GM19023 (cell line): Measurements from ENCODE around the gene AUNIP.
"Not testable (repeated sequence)": the region's sequence is repeated elsewhere in the genome, so short reads cannot be mapped to it uniquely, and the experiment has no call there.

Source experiments
- ATAC-seq: cut with Tn5 transposase; IDR thresholded peaks from one replicate; pipeline ENCODE4 v1.9.1; 2021; ENCODE audit warnings: mild to moderate bottlenecking, moderate library complexity; ENCODE audit not compliant: unreplicated experiment

The AUNIP gene

DNA sequence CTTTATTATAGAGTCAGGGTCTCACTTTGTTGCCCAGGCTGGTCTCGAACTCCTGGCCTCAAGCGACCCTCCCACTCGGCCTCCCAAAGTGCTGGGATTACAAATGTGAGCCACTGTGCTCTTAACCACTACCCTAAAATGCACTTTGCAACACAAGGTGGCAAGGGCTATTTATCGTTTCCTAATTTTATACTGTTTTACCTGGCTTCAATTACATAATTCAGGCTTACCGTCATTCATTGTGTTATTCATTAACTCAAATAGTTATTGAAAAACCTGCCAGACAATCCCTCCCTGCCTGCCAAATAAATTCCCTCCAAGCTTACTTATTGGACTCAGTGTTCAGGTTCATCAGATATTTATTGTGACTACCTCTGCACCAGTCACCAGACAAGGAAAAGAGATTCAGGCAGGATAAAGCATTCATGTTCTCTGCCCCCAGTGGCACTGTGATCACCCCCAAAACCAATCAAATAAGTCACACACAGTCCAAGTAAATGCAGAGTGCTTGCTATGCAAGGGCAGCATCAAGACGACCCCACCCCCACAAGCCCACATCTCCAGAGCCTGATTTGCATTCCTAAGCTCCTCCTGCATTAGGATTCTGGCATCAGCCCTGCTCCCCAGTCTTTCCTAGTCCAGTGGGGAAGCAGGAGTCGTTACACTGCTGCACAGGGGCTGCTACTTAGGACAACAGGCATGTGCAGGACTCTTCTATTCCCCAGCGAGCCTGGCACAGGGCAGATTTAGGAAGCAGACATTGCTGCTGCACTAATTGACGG lies 8.1 kb upstream of the AUNIP start:
- ATAC-seq: no peak

DNA sequence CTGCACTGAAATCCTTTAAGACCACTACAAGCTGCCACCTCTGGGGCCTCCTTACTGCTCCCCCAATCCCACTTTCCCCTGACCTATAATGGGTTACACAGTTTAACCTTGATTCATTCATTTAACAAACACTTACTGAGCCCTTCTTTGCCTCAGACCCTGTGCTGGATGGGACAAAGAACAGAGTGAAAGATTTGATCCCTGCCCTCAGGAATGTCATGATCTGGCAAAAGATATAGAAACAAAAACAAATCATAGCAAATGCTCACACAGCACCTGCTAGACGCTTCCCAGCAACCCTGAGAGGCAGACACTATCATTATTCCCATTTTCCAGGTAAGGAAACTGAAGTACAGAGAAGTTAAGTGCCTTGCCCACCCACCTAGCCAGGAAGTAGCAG lies 7.0 kb upstream of the AUNIP start:
- no peak for ATAC-seq

GRCh38 chr1:25864434-25864833 lies 5.2 kb upstream of the AUNIP start:
- no peak for ATAC-seq

DNA sequence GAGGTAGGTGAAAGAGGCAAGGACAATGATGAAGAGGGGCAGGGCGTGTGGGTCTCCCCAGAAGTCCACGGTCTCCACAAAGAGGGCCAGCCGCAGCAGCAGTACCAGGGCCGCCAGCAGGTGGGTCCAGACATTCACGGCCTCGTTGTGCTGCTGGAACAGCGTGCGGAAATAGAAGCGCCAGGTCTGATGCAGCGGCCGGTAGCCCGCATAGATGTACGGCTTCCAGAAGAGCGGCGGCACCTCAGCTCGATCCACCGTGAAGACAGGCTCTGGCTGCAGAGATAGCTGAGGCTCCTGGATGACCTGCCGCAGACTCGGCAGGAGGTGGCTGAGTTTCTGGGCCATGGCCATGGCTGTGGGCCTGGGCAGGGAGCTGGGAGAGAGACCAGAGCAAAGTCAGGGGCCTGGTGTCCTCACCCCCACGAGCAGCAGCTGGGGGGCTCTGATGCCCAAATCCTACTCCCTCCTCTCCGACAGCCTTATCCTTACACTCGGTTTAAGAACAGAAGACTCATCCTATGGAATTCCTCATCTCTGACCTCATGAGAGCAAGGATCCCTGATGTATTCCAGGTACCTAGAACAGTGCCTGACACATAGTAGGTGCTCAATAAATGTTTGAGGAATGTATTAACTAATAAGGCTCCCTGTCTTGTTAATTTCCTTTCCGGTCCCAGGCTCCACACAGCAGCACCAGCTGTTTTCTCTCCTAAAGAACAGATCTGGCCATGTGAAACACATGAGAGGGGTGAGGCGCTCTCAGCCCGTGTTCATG lies 4.4 kb upstream of the AUNIP start:
- no peak for ATAC-seq

GRCh38 chr1:25862785-25863485 lies 3.7 kb upstream of the AUNIP start:
- no peak for ATAC-seq

- ATAC-seq: no peak
Measured at GRCh38 chr1:25861316-25862286, 2.3 kb upstream of the AUNIP start.

- no peak for ATAC-seq
Measured at GRCh38 chr1:25858494-25858893, 763 bp downstream of the AUNIP start.

DNA sequence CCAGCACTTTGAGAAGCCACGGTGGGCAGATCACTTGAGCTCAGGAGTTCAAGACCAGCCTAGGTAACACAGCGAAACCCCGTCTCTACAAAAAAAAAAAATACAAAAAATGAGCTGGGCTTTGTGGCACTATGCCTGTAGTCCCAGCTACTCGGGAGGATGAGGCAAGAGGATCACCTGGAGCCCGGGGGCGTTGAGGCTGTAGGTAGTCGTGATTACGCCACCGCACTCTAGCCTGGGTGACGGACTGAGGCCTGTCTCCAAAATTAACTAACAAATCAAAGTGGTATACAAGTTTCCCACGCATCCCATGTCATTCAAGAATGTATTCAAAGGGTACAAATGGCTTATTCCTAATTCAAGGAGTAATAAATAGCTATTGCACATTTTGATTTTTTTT lies 2.4 kb downstream of the AUNIP start:
- no peak for ATAC-seq

DNA sequence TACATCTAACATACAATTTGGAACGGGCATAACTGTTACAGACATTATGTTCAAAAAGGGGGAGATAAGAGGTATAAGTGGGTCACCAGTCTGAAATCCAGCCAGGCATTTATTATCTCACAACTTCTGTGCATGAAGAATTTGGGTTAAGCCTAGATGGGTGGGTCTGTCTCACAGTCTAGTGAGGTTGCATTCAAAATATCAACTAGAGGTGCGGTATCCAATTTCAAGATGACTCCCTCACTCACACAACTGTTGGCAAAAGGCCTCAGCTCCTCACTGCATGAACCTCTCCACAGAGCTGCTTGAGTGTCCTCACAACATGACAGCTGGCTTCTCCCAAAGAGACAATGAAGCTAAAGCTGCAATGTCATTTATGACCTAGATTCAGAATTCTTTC lies 4.7 kb downstream of the AUNIP start:
- ATAC-seq: no peak

GRCh38 chr1:25848531-25848930 lies 10.7 kb downstream of the AUNIP start:
- no peak for ATAC-seq

GRCh38 chr1:25847929-25848328 lies 11.3 kb downstream of the AUNIP start:
- no peak for ATAC-seq

DNA sequence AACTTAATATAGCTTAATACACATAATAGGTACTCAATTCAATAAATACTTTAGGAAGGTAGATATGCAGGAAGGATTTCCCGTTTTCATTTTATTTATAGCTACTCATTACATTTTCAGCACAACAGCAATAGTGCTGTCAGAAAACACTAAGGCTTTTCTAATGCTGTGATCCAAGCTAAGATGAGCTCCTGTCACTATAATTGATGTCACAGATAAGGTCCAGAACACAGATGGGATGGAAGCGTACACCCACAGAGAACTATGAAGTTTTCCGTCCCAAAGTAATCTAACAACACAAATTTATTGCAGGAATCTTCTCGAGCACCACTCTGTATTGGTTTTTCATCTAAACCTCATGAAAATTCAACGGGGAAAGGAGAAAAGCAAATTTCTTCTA lies 13.6 kb downstream of the AUNIP start:
- no peak for ATAC-seq

GRCh38 chr1:25844536-25845337 lies 14.5 kb downstream of the AUNIP start:
- no peak for ATAC-seq

DNA sequence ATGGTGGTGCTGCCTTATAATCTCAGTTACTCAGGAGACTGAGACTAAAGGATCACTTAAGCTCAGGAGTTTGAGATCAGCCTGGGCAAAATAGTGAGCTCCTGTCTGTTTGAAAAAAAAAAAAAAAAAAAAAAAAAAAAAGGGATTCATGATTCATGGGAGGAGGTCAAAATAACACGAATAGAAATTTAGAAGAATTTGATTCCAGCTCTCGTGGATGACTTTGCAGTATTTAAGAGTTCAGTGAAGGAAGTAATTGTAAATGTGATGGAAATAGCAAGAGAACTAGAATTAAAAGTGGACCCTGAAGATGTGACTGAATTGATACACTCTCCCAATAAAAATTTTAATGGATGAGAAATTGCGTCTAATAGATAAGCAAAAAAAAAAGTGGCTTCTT lies 15.8 kb downstream of the AUNIP start:
- ATAC-seq: no peak

GRCh38 chr1:25839808-25840207 lies 19.4 kb downstream of the AUNIP start:
- not testable (repeated sequence) for ATAC-seq

DNA sequence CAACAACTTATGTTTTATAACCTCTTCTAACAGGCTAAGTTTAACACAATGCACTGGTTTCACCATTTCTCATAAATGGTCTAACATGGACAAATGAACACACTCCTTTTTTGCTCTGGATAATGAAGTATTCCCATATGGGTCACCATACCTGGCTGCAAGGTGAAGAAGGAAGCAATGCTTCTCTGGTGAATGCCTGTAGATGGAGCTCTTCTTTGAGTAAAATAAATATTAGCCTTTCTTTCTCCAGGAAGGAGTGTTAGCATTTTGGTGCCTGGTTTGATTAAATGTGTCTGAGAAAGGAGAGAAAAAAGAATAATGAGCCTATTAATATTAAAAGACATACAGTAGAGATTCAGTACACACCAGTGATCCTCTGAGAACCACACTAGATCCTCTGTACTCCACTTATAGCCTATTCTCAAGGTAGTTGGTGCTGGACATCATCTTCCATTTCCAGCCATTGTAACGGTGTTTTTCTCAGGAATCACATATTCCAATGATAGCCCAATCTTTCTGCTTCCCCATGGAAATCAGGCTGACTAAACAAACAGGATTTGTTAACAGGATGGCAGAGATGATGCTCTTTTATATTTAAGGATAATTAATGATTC lies 21.9 kb downstream of the AUNIP start:
- no peak for ATAC-seq

GRCh38 chr1:25836695-25837094 lies 22.6 kb downstream of the AUNIP start:
- ATAC-seq: no peak

DNA sequence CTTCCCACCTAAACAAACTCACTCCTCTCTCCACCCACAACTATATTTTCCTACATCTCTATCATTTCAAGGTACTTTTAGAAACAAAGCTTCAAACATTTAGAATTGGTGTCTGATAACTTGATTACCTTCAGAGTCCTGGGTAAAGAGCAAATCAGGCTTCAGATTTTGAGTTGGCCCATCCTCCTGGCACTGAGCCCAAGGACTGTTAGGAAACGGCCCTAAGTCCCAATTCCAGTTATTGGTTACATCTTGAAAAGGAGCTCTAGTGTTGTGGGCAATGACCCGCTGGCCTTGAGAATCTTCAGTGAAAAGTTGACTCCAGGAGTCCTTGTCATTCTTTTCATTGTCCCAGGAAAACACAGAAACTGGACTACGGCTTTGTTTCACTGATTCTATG lies 24.4 kb downstream of the AUNIP start:
- ATAC-seq: no peak

DNA sequence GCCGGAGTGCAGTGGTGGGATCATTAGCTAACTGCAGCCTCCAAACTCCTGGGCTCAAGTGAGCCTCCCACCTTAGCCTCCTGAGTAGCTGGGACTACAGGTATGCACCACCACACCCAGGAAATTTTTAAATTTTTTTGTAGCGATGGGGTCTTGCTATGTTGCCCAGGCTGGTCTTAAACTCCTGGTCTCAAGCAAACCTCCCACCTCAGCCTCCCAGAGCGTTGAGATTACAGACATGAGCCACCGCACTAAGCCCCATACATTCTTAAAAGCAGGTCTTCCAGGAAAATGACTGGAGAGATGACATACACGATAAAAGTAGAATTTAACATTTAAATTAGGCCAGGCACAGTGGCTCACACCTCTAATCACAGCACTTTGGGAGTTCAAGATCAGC lies 26.1 kb downstream of the AUNIP start:
- no peak for ATAC-seq
